GM18873 (cell line): ENCODE data around the gene DBI.
"Not testable (repeated sequence)": the region's sequence is repeated elsewhere in the genome, so short reads cannot be mapped to it uniquely, and the experiment has no call there.

Experiments
- ATAC-seq: cut with Tn5 transposase; IDR thresholded peaks from one replicate; pipeline ENCODE4 v1.9.1; 2021; ENCODE audit warnings: mild to moderate bottlenecking, moderate library complexity, moderate number of reproducible peaks; ENCODE audit not compliant: unreplicated experiment, low FRiP score

Gene DBI

DNA sequence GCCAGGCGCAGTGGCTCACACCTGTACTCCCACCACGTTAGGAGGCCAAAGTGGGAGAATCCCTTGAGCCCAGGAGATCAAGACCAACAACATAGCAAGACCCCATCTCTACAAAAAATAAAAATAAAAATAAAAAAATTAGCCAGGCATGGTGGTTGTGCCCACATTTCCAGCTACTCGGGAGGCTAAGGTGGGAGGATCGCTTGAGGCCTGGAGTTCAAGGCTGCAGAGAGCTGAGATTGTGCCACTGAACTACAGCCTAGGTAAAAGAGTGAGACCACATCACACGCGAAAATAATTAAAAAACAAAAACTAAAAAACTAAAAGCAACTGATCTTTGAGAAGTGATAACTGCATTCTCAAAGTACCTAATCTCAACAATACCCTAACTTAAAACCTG, 2.0 kb upstream of the DBI start:
- ATAC-seq: no peak

DNA sequence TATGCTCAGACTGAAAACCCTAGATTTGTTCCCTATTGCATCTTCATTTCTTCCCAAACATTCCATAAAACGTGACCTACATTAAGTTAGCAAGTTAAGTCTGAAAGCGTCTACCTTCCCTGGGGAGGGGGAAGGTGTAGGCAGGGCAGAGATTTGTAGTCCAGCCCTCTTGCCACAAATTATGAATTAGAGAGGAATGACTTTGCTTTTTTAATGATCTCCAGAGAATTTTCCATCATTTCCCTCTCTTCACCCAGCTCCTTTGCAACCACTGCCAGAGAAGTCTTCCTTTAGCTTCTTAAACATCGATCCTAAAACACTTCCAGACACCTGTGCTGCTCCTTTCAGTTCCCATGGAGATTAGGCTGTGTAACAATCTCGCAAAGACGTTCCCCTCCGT, 1.3 kb upstream of the DBI start:
- no peak for ATAC-seq

DNA sequence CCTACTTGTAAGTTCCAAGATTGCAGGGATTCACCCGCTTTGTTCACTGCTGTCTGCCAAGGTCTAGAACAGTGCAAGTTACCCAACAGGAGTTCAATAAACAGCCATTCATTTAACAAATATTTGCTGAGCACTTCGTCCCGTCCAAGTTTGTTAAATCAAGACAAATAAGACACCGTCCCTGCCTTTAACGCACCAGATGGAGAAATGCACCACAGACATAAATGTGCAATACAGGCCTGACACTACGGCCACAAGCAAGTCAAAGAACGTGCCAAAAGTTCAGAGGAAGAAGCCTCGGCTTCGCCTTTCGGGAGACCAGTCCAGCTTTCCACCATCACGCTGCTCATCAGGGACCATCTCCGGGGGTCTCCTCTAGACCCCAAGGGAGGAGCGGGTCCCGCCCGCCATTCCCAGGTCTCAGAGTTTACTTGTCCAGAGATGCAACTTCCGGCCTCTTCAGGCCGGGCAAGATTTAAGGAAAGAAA, 572 bp upstream of the DBI start:
- ATAC-seq: peak; percentile 1

DNA sequence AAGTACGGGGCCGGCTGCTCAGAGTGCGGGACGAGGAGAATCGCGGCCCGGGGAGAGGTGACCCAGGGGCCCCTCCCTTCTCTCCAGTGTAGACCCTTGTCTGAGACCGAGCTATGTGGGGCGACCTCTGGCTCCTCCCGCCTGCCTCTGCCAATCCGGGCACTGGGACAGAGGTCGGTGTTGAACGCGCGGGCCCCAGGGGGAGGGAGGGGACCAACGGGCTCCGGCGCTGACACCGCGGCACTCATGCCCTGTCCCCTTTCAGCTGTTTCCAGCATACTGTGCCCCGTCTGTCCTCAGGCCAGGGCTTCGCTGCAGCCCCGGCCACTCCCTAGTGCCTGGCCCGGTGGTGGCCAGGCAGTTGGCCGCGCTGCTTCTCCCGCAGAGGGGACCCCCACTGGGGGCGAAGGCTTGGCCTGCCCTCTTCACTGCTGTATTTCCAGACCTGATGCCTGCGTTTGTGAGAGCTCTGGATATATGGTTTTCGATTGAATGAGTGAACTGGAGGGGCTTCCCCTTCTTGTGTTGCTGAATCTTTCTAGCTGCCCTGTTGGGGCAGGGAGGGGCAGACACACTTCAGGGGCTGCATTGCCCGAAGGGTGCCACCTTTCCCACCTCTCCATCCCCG, 809 bp downstream of the DBI start:
- ATAC-seq: peak; percentile 23

DNA sequence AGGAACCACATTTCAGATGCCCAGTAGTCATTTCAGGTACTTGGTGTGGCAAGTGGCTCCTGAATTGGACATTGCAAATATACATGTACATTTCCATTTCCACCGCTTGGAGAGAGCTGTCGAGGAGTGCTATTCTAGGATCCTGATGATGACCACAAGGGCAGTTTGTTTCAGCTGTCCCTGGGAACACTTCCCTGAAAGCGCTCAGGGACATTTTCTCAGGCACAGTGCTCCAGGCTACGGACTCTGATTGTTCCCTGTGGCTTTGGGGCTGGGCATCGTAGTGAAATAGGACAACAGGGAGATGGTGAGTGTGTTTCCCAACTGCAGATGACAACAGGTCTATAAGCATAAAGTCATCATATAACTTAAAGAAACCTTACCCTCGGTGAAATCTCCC, 3.1 kb downstream of the DBI start:
- no peak for ATAC-seq

DNA sequence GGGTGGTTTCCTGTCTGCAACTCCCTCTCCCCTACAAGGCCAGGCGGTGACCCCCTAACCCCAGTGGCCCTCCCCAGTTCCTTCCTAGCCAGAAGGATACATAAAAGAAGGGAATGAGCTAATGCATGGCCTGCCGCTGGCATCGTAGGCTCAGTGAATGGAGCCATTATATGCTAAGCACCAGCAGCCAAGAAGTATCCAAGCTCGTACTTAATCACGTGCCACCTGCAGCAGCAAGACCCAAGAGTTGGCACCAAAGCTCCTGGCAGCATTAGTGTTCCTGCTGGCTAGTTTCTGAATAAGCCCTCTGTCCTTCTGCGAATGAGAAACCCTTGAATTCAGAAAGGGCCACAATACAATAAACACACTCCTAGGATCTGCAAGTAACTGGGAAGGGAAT, 4.3 kb downstream of the DBI start:
- no peak for ATAC-seq

DNA sequence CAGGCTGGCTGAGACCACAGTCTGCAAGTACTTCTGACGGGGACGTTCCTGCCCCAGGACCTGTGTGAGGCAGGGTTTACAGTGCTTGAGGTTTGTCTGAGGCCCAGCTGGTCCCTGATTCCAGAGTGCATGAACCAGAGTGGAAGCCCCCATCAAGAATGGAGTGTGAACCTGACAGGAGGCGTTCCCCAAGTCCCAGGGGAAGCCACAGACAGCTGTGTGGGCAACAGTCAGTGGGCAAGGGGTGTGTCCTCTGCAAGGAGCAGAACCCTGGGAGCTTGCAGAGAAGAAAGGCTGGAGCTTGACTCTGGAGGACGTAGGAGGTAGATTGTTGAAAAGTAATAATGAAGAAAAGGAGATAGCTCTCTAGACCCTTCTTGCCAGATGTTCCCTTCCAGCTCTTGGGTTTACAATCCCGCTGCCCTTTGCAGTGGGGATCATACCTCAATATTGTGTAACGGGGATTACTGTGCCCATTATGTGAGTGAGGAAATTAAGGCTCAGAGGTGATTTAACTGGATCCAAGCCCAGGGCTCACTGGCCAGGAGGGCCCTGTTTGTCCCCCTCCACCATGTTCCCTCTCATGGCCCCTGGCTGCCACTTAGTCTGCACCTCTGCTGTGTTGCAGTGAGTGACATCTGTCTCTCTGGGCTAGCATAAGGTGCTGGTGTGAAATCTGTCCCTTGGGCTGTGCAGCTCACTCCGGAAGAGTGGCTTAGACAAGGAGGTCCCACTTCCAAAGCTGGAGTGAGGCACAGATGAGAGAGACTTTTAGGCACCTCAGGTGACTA, 6.2 kb downstream of the DBI start:
- ATAC-seq: no peak

DNA sequence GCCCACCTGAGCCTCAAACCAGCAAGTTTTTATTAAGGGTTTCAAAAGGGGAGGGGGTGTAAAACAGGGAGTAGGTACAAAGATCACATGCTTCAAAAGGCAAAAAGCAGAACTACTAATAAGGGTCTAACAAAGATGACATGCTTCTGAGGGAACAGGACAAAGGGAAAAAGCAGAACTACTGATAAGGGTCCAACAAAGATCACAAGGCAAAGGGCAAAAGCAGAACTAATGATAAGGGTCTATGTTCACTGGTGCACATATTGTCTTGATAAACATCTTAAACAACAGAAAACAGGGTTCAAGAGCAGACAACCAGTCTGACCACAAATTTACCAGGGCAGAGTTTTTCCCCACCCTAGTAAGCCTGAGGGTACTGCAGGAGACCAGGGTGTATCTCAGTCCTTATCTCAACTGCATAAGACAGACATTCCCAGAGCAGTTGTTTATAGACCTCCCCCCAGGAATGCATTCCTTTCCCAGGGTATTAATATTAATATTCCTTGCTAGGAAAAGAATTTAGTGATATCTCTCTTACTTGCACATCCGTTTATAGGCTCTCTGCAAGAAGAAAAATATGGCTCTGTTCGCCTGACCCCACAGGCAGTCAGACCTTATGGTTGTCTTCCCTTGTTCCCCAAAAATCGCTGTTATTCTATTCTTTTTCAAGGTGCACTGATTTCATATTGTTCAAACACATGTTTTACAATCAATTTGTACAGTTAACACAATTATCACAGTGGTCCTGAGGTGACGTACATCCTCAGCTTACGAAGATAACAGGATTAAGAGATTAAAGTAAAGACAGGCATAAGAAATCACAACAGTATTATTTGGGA, 7.3 kb downstream of the DBI start:
- not testable (repeated sequence) for ATAC-seq

DNA sequence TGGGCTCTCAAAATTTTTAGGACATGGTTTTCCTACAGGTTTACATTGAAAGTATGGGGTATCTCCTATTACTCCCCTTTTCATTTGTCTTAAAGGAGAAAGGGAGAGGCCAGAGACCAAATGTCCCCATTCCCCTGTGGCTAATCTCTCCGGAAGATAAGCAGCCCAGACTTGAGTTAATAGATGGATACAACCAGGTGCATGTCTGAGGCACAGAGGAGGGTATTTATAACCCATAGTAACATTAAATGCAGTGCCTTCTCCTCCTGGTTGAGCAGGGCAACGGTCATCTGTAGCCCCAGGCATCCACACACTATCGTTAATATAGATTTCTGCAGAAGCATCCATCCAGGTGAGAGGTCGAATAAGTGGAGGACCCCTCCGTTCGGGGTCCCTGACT, 9.6 kb downstream of the DBI start:
- ATAC-seq: not testable (repeated sequence)

DNA sequence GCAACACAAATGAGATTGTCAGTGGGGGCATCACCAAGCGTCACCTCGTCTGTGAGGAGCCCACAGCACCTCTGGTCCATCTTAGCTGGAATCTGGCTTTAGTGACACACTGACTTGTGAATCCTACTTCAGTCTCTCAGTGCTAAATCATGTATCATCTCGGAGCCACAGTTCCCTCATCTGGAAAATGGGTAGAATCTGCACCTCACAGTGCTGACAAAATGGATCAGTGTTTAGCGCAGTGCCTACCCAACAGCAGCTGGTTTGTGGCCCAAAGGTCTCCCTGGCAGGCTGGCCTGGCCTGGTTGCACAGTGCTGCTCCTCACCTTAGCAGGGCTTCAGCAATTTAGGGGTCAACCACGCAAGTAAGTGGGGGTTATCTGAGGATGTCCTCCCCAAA, 10.0 kb downstream of the DBI start:
- ATAC-seq: no peak

DNA sequence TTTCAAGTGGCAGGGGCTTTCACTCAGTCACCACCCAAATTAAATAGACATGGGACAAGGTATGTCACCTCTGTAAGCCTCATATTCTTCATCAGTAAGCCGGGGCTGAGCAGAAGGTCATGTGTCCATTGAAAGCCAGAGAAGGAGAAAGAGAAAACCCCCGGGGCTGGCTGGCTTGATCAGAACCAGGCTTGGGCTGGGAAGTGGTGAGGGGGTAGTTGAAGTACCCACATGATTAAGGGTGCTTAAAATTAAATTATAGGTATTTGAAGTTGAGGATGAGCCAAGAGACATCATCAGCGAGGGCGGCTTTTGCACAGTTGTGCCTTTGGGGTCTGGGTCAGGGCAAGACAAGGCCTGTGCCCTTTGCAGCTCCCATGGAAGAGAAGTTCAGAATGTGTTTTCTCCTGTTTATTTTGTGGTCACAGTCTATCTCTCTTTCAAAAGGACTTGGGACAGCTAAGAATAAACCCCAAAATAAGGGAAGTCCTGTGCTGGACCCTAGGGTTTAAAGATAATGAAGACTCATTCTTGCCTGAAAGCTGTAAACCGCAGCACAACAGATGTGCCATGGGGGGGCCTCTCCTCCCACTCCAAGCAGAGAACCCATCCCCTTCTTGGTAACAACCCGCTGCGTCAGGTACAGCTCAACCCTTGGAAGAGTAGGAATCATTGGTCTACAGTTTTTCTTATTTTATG, 10.7 kb downstream of the DBI start:
- ATAC-seq: no peak

DNA sequence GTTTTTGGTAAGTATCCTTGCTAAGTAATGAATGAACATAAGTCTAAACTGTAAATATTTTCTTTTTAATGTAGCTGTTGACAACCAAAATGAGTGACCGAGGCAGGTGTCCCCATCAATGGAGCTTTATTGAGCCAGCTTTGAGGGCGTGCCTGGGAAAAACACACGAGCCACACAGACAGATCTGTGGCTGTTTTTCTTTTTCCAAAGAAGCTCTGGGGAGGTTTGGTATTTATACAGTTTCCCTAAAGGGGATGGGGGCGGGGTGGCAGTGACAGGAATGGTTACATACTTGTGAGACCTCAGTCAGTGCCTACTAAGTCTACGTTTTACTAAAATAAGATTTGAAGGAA, 11.2 kb downstream of the DBI start:
- no peak for ATAC-seq

DNA sequence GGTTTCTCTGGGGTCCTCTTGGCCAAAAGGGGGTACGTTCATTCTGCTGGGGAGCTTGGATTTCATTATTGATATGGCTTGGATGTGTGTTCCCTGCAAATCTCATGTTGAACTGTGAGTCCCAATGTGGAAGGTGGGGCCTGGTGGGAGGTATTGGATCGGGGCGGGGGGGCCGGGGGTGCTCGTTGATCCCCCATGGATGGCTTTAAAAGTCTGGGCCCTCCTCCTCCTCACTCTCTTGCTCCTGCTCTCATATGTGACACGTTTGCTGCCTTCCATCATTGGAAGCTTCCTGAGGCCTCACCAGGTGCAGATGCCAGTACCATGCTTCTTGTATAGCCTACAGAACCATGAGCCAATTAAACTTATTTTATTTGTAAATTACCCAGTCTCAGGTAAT, 11.8 kb downstream of the DBI start:
- ATAC-seq: no peak

DNA sequence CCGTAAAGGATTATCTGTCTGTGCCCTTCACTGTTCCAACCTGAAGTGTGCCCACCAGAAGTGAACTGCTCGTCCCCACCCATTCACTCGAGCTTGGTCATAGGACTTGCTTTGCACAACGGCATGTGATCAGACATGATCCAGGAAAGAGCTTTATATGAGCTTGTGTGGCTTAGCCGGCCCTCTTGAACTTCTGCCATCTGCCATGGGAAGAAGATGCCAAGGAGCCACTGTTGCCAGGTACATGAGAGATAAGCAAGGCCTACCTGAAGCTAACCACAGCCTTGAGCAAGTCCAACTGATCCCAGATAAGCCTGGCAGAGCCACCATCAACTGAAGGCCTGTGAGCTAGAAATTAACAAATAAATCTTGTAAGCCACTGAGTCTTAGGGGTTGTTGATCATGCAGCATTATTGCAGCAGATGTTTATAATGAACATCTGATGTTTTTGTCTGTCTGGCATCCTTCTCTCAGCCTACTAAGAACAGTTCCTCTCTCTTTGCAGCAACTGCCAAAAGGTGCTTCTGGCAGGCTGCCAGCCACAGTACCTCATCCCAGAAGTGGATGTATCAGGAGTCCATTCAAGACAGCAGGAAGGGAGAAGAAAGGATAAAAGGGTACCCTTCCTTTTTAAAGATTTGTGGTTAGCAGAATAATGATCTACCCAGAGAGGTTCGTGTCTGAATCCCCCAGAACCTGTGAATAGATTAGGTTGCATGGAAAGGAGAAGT, 16.8 kb downstream of the DBI start:
- ATAC-seq: no peak

DNA sequence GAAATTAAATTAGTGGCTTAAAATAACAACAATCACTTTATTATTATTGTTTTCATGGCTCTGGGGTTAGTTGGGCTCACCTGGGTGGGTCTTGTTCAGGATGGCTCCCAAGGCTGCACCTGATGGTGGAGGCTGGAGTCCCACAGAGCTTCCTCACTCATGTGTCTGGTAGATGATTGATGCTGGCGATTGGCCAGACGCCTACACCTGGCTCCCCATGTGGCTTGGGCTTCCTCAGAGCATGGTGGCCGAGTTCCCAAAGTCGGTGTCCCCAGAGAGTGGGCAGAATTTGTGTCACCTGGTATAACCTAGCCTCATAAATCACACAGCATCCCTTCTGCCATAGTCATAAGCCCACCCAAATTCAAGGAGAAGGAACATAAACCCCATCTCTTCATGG, 18.2 kb downstream of the DBI start:
- no peak for ATAC-seq

DNA sequence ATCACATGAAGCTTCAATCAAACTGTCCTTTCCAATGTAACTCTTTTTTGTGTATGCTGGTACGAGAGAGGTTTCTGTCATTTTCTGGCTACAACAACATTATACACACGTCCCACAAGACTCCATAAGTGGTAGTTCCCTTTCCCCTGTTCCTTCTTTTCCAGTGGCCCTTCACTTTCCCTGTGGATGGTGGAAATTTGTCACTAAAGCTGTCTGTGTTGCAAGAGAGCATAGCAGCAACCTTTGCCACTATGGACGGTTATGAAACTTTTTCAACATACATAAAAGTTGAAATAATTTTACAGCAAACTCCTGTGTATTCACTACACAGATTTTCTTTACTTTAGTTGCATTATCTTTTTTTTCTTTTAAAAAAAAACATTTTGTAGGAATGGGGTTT, 18.7 kb downstream of the DBI start:
- ATAC-seq: no peak

DNA sequence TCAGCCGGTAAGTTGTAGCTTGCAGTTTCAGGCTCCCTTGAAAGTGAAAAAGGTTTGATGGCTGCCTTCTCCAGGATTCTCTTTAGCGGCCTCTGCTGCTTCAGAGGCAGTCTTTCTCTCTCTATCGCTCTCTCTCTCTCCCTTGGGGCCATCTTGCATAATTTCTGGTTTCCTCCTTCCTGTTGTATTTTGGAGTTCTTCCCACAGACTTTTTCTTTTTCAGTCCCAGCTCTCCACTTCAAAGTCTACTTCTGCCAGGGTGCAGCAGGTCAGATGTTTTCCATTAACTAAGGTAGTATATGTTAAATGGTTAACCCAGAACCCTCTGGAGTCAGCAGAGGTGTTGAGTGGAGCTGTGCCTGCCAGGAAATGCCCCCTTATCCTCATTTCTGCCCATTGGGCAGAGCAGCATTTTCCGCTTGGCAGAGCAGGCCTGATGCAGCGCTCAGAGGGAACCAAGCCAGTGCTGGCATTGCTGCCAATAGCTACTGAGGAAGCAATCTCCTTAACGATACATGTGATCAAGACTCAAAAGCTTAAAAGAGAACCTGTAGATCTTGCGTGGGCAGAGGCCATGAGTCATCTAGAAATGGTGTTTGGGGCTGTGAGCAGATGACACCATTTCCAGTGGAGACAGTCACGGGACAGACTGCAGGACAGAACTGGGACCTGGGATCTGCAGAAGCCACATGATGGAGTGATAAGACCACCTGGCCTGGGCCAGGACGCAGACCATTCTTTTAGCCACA, 20.8 kb downstream of the DBI start:
- ATAC-seq: peak; percentile 65

DNA sequence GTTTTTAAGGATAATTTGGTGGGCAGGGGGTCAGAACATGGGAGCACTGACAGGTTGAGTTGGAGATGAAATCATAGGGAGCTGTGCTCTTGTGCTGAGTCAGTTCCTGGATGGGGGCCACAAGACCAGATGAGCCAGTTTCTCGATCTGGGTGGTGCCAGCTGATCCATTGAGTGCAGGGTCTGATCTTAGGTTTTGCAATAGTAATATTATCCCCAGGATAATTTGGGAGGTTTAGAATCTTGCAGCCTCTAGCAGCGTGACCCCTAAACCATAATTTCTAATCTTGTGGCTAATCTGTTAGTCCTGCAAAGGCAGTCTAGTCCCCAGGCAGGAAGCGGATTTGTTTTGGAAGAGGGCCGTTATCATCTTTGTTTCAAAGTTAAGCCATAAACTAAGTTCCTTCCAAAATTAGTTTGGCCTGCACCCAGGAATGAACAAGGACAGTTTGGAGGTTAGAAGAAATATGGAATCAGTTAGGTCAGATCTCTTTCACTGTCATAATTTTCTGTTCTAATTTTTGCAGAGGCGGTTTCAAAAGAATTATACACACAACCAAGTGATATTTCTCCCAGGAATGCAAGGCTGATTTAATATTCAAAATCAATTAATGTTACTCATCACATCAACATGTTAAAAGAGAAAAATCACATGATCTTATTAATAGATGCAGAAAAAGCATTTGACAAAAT, 23.0 kb downstream of the DBI start:
- no peak for ATAC-seq
